ENCODE data around the gene MAGI1.

DNA sequence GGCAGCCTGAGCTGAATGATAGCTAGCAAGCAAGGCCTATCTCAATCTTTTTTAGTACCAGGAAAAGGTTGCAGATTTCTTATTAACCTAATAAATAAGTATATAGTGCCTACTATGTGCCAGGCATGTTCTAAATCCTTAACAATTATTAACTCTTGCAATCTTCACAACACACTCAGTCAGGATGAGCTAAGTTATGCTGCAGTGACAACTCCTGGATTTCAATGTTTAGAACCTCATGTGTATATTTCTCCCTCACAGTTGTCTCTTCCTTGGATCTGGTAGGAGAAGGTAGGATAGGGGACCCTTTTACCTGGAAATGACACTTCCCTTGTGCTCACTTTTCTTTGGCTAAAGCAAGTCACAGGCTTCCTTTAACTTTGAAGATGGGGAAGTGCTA lies 39.3 kb upstream of the MAGI1 start:
- TF ChIP-seq, protein P1, sequence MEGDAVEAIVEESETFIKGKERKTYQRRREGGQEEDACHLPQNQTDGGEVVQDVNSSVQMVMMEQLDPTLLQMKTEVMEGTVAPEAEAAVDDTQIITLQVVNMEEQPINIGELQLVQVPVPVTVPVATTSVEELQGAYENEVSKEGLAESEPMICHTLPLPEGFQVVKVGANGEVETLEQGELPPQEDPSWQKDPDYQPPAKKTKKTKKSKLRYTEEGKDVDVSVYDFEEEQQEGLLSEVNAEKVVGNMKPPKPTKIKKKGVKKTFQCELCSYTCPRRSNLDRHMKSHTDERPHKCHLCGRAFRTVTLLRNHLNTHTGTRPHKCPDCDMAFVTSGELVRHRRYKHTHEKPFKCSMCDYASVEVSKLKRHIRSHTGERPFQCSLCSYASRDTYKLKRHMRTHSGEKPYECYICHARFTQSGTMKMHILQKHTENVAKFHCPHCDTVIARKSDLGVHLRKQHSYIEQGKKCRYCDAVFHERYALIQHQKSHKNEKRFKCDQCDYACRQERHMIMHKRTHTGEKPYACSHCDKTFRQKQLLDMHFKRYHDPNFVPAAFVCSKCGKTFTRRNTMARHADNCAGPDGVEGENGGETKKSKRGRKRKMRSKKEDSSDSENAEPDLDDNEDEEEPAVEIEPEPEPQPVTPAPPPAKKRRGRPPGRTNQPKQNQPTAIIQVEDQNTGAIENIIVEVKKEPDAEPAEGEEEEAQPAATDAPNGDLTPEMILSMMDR (IDR thresholded peaks at IDR 0.05), result no peak
- no peak for TF ChIP-seq POLR2A (IDR thresholded peaks at IDR 0.05)

All from uterus (tissue), 2 donors.